ENCODE results near the gene CFAP99.

CFAP99 gene

GRCh38 chr4:2432004-2432403 is 13.2 kb downstream of the CFAP99 start:
- no peak for TF ChIP-seq CTCF (IDR thresholded peaks at IDR 0.05; ENCODE audit: borderline replicate concordance, insufficient read depth, low read depth, low read length)

GRCh38 chr4:2432991-2433530 is 14.3 kb downstream of the CFAP99 start:
- H3K4me3 ChIP-seq (ENCODE audit: low read depth, low read length): no peak overlapping the region
- no peak for TF ChIP-seq CTCF (IDR thresholded peaks at IDR 0.05; ENCODE audit: borderline replicate concordance, insufficient read depth, low read depth, low read length)

More at GRCh38 chr4:2432004-2432403, 13.2 kb downstream of the CFAP99 start:
- no peak overlapping the region for H3K4me3 ChIP-seq (ENCODE audit: low read depth, low read length)

DNA sequence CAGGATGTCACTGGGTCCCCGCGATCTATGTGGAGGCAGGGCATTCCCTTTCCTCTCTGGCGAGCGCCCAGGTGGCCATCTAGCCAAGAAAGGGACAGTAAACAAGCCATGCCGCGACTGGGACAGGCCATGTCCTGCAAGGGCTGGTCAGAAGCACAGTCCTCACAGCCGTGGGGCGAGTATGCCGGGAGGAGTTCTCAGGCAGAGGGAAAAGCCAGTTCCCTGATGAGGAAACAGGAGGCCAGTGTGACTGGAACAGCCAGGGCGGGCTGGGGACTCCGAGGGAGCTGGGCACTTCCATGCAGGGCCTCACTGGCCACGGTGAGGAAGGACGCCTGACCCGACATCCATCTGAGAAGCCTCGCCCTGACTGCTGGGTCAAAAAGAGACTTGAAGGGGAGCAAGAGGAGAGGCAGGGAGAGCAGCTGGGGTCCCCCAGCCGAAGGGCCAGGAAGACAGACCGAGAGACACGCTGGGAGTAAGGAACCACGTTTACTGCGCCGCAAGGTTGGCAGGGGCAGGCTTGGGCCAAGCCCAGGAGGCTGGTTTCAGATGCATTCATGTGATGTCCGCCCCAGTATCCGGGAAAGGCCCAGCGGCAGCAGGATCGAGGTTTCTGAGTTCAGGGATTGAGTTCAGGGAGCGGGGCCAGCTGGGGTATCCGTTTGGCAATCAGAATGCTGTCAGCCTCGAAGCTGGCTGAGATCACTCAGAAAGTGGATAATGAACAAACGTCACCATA is 15.0 kb downstream of the CFAP99 start:
- no peak for TF ChIP-seq CTCF (IDR thresholded peaks at IDR 0.05; ENCODE audit: borderline replicate concordance, insufficient read depth, low read depth, low read length)
- no peak overlapping the region for H3K4me3 ChIP-seq (ENCODE audit: low read depth, low read length)

- no peak for TF ChIP-seq CTCF (IDR thresholded peaks at IDR 0.05; ENCODE audit: borderline replicate concordance, insufficient read depth, low read depth, low read length)
- no peak overlapping the region for H3K4me3 ChIP-seq (ENCODE audit: low read depth, low read length)
These were observed 15.7 kb downstream of the CFAP99 start for GRCh38 chr4:2434420-2434819.

GRCh38 chr4:2436301-2436700 is 17.5 kb downstream of the CFAP99 start:
- H3K4me3 ChIP-seq (ENCODE audit: low read depth, low read length): no peak overlapping the region
- TF ChIP-seq CTCF (IDR thresholded peaks at IDR 0.05; ENCODE audit: borderline replicate concordance, insufficient read depth, low read depth, low read length): no peak

GRCh38 chr4:2436761-2437474 is 18.2 kb downstream of the CFAP99 start:
- H3K4me3 ChIP-seq (ENCODE audit: low read depth, low read length): no peak overlapping the region
- no peak for TF ChIP-seq CTCF (IDR thresholded peaks at IDR 0.05; ENCODE audit: borderline replicate concordance, insufficient read depth, low read depth, low read length)

Measured in GM12875 (cell line).